8988T (cell line): ENCODE results near the gene CYP2D6.
"Not testable (repeated sequence)": the region's sequence is repeated elsewhere in the genome, so short reads cannot be mapped to it uniquely, and the experiment has no call there.

Experiments
- DNase-seq: peaks from one replicate; pipeline ENCODE4 v3.0.0; 2011

CYP2D6 gene

DNA sequence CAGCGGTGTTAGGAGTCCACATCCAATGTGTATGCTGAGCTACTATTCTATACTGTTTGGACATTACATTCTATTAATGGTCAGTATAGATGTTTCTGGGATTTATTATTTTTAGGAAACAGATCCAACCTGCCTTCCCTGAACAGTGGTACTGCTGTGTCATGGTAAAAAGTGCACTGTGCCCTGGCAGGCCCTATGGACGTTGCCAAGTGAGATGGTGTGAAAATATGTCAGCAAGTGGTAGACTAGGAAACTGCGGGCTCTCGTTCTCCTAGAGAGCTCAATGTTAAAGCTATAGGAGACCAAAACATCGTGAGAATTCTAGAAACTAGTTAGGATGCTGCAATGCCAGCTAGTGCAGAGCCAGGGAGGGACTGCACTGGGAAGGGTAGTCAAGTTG lies 26.0 kb upstream of the CYP2D6 start:
- DNase-seq = no peak

DNA sequence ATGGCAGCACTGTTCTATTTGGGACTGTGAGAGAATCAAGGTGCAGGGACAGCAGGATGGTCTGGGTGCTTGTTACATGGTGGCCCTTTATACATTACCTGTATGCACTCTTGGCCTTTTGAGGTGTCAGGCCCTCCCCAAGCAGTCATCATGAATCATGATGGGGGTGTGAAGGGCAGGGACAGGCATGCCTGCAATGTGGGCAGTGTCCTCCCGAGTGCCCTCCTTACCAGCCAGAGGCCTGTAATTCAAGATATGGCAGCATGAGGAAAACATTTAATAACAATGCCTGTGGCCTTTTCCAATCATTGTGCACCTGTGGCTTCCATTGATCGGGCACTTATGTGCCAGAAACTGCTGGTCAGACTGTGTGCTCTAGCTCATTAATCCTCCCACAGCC lies 25.5 kb upstream of the CYP2D6 start:
- DNase-seq = no peak

DNA sequence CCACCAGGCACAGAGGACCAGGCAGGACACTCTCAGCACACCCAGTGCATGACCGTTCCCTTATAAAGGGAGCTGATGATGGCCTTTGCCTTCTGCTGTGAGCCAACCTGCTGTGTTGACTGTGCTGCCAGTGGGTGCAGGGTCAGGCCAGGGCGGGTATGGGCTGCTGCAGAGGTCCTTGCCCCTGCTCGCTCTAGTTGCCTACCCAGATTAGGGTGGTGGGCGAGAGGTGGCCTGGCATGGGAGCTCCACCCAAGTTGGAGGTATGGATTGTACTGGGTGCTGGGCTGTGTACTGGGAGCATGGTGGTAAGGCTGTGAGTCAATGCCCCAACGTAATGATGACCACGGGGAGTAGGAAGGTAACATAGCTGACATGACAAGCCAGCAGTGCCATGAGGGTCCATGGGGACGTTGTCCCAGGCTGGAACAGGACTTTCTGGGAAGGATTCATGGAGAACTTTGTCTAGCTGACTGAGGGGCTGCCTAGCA lies 24.5 kb upstream of the CYP2D6 start:
- no peak for DNase-seq

DNA sequence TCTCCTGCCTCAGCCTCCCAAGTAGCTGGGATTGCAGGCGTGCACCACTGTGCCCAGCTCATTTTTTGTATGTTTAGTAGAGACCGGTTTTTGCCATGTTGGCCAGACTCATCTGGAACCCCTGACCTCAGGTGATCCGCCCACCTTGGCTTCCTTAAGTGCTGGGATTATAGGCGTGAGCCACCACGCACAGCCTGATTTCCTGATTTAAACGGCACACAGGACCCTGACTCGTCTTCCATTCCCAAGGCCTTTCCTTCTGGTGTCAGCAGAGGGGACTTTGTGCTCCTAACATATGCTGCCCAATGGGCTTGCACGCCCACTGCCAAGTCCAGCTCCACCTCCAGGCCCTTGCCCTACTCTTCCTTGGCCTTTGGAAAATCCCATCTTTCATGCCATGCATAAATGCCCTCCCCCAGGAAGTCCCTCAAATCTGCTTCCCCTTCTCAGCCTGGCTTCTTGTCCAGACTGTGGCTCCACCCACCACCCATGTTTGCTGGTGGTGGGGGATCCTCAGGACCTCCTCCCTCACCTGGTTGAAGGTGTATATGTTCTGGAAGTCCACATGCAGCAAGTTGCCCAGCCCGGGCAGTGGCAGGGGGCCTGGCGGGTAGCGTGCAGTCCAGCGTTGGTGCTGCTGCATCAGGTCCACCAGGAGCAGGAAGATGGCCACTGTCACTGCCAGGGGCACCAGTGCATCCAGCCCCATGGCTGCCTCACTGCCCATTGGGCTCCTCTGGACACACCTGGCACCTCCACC lies 23.9 kb upstream of the CYP2D6 start:
- DNase-seq = no peak

DNA sequence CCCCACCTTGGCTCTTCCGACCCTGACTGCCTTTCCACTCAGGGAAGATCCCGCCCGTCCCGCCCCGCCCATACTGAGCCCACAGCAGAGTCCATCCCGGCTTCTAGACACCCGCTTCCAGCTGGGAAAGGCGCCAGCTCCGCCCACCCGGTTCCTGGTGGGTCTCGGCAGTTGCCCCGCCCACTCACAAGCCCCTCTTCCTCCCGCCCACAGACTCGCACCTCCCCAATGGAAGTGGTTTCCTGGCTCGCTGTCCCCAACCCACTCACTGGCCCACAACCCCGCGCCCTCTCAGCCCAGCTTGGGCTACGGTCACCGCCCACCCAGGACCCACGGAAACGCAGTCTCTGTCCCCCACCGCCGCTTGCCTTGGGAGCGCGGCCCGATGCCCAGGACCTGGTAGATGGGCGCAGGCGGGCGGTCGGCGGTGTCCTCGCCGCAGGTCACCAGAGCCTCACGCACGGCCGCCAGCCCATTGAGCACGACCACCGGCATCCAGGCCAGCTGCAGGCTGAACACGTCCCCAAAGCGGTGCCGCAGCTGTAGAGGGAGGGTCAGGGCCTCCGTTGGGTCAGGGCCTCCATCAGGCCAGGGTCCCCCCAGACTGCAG lies 22.2 kb upstream of the CYP2D6 start:
- no peak for DNase-seq

DNA sequence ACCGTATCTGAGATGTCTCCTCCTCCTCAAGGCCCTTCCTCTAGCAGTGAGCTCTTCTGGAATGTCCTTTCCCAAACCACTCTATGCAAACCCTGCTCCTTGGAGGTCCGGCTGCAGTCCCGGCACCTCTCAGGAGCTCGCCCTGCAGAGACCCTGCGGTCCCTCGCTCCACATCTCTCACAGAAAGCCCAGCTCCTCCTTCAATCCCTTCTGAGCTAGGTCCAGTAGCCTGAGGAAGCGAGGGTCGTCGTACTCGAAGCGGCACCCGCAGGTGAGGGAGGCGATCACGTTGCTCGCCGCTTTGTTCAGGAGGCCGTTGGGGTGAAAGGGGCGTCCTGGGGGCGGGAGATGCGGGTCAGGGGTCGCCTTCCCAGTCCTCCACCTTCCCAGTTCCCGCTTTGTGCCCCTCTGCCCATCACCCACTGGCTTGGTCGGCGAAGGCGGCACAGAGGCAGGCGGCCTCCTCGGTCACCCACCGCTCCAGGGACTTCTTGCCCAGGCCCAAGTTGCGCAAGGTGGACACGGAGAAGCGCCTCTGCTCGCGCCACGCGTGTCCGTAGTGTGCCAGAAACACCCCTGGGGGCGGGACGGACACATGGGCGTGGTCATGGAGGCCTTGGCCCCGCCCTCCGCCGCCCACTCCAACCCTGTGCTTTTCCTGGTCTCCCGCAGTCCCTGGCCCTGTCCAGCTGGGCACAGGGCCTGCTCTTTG lies 21.5 kb upstream of the CYP2D6 start:
- DNase-seq = no peak

DNA sequence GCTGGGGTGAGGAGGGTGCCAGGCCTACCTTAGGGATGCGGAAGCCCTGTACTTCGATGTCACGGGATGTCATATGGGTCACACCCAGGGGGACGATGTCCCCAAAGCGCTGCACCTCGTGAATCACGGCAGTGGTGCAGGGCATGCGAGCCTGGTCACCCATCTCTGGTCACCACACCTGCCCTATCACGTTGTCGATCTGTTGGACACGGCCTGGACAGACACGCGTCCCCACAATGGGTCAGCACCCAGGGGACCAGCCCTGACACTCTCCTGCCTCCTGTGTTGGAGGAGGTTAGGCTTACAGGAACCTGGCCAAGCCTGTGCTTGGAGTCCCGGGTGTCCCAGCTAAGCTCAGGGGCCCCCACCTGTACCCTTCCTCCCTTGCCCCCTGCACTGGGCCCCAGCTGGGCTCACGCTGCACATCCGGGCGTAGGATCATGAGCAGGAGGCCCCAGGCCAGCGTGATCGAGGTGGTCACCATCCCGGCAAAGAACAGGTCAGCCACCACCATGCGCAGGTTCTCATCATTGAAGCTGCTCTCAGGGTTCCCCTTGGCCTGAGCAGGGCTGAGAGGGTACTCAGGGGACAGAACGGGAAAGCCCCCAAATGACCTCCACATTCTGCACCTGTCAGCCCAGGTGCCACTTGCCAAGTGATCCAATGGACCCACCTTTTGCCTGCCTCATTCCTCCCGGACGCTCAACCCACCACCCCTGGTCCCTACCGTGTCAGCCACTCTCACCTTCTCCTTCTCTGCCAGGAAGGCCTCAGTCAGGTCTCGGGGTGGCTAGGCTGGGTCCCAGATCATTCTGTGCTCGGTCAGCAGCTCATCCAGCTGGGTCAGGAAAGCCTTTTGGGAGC lies 20.3 kb upstream of the CYP2D6 start:
- DNase-seq = no peak

DNA sequence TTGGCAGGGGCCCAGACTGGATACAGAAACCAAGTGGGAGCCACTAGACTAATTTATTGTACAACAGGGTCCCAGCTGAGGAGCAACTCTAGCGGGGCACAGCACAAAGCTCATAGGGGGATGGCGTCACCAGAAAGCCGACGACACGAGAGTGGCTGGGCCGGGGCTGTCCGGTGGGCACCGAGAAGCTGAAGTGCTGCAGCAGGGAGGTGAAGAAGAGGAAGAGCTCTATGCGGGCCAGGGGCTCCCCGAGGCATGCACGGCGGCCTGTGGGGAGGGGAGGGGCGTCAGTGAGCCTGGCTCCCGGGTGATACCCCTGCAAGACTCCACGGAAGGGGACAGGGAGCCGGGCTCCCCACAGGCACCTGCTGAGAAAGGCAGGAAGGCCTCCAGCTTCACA lies 19.2 kb upstream of the CYP2D6 start:
- DNase-seq = not testable (repeated sequence)

DNA sequence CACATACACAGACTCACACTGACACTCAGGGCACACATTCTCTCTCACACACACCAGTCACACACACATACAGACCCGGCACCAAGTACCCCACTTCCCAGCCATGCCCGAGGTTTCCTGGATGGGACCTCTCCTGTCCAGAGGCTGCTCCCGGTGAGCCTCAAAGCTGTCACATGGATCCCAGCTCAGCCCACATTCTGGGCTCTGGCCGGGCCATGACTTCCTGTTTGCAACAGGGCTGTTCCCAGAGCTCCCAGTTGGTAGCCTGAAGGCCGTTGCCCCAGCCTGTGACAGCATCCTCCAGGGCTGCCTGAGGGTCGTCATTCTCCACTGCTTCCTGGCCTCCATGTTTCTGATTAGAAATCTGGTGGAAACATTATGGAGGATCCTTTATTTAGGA lies 14.6 kb upstream of the CYP2D6 start:
- no peak for DNase-seq

DNA sequence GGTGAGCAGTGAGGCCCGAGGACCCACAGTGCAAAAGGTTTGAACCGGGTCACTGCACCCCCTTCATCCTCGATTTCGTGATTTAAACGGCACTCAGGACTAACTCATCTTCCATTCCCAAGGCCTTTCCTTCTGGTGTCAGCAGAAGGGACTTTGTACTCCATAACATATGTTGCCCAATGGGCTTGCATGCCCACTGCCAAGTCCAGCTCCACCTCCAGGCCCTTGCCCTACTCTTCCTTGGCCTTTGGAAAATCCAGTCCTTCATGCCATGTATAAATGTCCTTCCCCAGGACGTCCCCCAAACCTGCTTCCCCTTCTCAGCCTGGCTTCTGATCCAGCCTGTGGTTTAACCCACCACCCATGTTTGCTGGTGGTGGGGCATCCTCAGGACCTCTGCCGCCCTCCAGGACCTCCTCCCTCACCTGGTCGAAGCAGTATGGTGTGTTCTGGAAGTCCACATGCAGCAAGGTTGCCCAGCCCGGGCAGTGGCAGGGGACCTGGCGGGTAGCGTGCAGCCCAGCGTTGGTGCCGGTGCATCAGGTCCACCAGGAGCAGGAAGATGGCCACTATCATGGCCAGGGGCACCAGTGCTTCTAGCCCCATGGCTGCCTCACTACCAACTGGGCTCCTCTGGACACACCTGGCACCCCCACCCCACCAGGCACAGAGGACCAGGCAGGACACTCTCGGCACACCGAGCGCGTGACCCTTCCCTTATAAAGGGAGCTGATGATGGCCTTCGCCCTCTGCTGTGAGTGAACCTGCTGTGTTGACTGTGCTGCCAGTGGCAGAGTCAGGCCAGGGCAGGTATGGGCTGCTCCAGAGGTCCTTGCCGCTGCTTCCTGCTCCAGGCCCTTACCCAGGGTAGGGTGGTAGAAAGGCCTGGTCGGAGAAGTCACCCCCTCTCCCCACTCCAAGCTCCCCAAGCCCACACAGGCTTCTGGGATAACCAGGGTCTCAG lies 13.5 kb upstream of the CYP2D6 start:
- DNase-seq = not testable (repeated sequence)

DNA sequence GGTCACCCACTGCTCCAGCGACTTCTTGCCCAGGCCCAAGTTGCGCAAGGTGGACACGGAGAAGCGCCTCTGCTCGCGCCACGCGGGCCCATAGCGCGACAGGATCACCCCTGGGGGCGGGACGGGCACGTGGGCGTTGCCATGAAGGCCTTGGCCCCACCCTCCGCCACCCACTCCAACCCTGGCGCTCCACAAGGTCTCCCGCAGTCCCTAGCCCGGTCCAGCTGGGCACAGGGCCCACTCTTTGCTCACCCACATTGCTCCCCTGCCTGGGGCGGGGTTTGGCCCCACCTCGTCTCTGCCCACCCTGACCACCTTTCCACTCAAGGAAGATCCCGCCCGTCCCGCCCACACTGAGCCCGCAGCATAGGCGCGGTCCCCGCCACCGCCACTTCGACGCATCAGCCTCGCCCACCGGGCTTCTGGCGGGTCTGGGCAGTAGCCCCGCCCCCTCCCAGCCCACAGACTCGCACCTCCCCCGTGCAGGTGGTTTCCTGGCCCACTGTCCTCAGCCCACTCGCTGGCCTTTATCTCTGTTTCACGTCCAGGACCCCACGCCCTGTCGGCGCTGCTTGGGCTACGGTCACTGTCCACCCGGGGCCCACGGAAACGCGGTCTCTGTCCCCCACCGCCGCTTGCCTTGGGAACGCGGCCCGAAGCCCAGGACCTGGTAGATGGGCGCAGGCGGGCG lies 12.3 kb upstream of the CYP2D6 start:
- no peak for DNase-seq

DNA sequence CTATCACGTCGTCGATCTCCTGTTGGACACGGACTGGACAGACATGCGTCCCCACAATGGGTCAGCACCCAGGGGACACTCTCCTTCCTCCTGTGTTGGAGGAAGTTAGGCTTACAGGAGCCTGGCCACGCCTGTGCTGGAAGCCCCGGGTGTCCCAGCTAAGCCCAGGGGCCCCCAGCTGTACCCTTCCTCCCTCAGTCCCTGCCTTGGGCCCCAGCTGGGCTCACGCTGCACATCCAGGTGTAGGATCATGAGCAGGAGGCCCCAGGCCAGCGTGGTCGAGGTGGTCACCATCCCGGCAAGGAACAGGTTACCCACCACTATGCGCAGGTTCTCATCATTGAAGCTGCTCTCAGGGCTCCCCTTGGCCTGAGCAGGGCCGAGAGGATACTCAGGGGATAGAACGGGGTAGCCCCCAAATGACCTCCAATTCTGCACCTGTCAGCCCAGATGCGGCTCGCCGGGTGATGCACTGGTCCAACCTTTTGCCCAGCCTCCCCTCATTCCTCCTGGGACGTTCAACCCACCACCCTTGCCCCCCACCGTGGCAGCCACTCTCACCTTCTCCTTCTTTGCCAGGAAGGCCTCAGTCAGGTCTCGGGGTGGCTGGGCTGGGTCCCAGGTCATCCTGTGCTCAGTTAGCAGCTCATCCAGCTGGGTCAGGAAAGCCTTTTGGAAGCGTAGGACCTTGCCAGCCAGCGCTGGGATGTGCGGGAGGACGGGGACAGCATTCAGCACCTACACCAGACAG lies 10.9 kb upstream of the CYP2D6 start:
- not testable (repeated sequence) for DNase-seq

DNA sequence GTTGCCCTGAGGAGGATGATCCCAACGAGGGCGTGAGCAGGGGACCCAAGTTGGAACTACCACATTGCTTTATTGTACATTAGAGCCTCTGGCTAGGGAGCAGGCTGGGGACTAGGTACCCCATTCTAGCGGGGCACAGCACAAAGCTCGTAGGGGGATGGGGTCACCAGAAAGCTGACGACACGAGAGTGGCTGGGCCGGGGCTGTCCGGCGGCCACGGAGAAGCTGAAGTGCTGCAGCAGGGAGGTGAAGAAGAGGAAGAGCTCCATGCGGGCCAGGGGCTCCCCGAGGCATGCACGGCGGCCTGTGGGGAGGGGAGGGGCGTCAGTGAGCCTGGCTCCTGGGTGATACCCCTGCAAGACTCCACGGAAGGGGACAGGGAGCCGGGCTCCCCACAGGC lies 9.5 kb upstream of the CYP2D6 start:
- DNase-seq = not testable (repeated sequence)

DNA sequence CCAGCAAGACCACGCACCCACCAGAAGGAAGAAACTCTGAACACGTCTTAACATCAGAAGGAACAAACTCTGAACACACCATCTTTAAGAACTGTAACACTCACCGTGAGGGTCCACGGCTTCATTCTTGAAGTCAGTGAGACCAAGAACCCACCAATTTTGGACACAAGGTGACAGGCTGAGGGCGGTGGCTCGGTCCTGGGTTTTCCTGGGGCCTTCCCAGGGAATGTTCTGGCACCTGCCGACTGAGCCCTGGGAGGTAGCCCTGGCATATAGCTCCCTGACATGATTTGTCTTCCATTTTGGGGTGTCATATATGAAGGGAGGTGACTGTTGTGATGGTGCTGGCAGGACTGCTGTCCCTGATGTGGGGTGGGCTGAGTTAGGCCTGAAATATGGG lies 8.9 kb upstream of the CYP2D6 start:
- DNase-seq = not testable (repeated sequence)

DNA sequence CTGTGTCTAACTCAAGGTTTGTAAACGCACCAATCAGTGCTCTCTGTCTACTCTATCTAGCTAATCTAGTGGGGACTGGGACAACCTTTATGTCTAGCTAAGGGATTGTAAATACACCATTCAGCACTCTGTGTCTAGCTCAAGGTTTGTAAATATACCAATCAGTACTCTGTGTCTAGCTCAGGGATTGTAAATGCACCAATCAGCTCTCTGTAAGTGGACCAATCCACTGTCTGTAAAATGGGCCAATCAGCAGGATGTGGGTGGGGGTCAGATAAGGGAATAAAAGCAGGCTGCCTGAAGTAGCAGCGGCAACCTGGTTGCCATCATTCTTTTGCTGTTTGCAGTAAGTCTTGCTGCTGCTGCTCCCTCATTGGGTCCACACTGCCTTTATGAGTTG lies 8.4 kb upstream of the CYP2D6 start:
- no peak for DNase-seq

DNA sequence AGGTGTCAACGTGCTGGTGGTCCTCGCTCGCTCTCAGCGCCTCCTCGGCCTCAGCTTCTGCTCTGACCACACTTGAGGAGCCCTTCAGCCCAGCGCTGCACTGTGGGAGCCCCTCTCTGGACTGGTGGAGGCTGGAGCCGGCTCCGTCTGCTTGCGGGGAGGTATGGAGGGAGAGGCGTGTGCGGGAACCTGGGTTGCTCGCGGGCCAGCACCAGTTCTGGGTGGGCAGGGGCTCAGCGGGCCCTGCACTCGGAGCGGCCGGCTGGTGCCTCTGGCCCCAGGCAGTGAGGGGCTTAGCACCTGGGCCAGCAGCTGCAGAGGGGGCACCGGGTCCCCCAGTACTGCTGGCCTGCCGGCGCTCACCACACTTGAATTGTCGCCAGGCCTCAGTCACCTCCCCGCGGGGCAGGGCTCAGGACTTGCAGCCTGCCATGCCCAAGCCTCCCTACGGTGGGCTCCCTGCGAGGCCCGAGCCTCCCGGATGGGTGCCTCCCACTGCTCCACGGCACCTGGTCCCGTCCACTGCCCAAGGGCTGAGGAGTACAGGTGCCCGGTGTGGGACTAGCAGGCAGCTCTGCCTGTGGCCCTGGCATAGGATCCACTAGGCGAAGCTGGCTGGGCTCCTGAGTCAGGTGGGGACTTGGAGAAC lies 7.6 kb upstream of the CYP2D6 start:
- no peak for DNase-seq

DNA sequence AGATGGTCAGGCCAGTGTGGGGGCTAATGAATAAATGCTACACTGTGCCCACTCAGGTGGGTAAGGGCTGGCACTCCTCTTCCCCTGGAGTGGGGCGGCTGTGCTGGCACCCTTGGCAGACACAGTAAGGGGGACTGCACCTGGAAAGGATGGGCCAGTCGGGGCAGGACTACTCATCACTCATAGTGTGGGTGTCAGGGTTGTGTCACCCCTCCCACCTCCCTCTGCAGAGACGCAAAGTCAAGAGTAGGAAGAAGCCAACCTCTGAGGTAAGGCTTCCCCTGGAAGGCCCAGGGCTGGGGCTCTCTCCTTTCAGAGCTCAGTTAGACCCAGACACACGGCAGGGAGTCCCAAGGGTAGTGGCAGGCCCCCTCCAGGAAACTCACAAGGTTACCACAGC lies 5.1 kb upstream of the CYP2D6 start:
- DNase-seq = not testable (repeated sequence)

DNA sequence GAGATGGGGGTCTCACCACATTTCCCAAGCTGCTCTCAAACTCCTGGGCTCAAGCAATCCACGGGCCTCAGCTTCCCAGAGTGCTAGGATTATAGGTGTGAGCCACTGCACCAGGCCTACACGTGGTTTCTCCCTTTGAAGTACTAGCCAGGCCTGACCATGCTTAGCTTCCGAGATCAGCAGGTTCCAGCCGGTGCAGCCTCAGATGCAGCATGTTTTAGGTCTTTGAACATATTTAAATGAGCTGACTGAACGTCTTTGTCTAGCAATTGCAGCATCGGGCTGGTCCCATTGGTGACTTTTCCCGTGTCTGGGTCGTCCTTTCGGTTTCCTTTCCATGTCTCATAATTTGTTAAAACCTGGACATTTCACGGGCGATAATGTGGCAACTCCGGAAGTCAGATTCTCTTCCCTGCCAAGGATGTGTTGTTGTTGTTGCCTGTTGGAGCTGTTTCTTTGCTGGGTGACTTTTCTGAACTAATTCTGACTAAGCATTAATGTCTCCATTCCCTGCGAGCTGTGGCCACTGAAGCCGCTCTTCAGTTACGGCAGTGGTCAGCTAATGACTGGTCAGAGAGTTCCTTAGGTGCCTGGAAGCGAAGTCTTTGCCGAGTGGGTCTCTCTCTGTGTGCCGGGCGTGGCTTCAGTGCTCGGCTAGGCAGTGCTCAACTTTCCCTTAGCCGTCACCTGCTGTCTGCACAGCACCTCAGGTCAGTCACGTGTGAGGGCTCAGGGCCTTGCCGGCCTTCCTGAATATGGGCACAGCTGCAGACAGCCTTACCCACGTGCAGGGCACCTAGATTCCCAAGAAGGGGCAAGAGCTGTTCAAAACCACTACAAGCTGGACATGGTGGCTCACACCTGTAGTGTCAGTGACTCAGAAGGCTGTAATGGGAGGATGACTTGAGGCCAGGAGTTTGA lies 3.8 kb upstream of the CYP2D6 start:
- no peak for DNase-seq

DNA sequence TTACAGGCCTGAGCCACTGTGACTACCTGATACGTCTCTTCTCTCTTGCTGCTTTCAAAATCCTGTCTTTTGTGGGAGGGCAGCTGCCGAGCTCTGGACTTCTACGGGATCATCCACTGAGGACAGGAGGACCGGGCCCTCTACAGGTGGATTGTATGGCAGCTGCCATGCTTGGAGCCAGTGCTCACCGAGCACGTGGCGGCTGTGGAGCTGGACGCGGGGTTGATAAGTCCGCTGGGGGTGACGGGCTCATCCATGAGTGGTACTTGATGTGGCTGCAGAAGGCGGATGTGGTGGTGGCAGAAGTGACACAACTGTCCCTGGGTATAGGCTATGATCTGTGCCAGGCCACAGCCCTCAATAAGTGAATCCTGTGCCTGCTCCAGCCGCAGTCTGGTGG lies 1.8 kb upstream of the CYP2D6 start:
- no peak for DNase-seq
